Measurements from ENCODE around the gene ENTPD1. TPM values are rescaled to one million over a fixed set of nuclear protein-coding genes. Genes with fewer than 3 reads are reported as not detected.

The ENTPD1 gene
- total RNA-seq, 1 experiment from 2014 or later, result not detected

DNA sequence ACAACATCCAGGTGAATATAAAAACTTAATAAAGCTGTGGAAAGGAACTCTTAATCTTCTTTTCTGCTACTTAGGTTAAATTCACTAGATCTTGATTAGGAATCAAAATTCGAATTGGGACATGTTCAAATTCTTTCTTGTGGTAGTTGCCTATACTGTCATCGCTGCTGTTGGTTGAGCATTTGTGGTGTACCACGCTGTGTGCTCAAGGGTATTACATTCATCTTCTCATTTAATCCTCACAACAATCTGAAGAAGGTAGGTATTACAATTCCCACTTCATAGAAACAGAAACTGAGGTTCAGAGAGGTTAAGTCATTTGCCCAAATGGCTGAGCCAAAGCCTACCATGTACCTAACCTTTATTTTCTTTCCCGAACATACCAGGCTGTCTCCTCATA is 111.9 kb downstream of the ENTPD1 start:
- Histone ChIP-seq H3K27ac (no peak overlapping the region), H3K4me1 (replicated peaks; ENCODE audit: insufficient read depth) (no peaks in the 10 kb centered on the region), H2AFZ (no peak overlapping the region), H3K9me3 (ENCODE audit: insufficient read depth, low read depth) (no peaks in the 10 kb centered on the region), H3K4me2 (no peak overlapping the region), H3F3A (ENCODE audit: insufficient read depth, low read depth) (no peaks in the 10 kb centered on the region), H3K9me2 (ENCODE audit: insufficient read depth) (no peaks in the 10 kb centered on the region), H4K20me1 (ENCODE audit: insufficient read depth) (no peaks in the 10 kb centered on the region), H3K36me3 (ENCODE audit: low read depth) (no peaks in the 10 kb centered on the region), H3K4me3 (no peak overlapping the region), H3K27me3 (ENCODE audit: insufficient read depth, low read depth) (no peaks in the 10 kb centered on the region), H3K79me2 (ENCODE audit: low read depth) (no peaks in the 10 kb centered on the region)
- BruUV-seq (replicated peaks), result no TSS peak
- CTCF ChIA-PET, result no interaction called here
- intact Hi-C loops (cut with micrococcal nuclease; ENCODE audit: unreplicated experiment), result loop anchor here (10.0 kb wide), 1 partner anchor 493 kb away; no protein-coding TSS in a partner anchor
- POLR2A ChIA-PET (ENCODE audit: unreplicated experiment), result no interaction called here
- TF ChIP-seq EZH2 (IDR thresholded peaks at IDR 0.05; ENCODE audit: low read depth), result no peak
- TF ChIP-seq, protein P1, sequence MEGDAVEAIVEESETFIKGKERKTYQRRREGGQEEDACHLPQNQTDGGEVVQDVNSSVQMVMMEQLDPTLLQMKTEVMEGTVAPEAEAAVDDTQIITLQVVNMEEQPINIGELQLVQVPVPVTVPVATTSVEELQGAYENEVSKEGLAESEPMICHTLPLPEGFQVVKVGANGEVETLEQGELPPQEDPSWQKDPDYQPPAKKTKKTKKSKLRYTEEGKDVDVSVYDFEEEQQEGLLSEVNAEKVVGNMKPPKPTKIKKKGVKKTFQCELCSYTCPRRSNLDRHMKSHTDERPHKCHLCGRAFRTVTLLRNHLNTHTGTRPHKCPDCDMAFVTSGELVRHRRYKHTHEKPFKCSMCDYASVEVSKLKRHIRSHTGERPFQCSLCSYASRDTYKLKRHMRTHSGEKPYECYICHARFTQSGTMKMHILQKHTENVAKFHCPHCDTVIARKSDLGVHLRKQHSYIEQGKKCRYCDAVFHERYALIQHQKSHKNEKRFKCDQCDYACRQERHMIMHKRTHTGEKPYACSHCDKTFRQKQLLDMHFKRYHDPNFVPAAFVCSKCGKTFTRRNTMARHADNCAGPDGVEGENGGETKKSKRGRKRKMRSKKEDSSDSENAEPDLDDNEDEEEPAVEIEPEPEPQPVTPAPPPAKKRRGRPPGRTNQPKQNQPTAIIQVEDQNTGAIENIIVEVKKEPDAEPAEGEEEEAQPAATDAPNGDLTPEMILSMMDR (conservative IDR thresholded peaks at IDR 0.05), result no peak
- DNase-seq, result no peak

DNA sequence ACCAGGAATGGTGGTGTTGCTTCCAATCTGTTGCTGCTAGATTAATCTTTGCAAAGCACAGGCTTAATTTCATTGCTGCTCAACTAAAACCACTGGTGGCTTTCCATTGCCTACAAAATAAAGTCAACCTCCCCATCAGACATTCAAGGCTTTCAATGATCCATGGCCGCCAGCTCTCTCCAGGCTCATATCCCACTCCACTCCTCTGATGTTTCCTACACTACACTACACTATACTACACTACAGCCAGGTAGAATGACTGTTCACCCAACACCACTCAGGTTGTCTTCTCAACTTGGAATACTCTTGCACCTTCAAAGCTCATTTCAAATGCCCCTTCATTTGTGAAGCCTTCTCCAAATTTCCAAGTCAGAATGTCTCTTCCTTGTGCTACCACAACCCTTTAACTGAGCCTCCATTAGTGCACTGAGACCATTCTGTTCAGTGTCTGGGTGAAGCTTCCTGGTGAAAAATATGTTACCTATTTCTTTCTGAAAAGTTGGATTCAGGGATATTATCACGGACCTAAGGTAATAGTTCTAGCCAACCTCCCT is 116.3 kb downstream of the ENTPD1 start:
- Histone ChIP-seq H3K4me3 (no peak overlapping the region), H3K9me2 (ENCODE audit: insufficient read depth) (no peaks in the 10 kb centered on the region), H4K20me1 (ENCODE audit: insufficient read depth) (no peaks in the 10 kb centered on the region), H2AFZ (no peak overlapping the region), H3K4me2 (no peak overlapping the region), H3F3A (ENCODE audit: insufficient read depth, low read depth) (no peaks in the 10 kb centered on the region), H3K27ac (no peak overlapping the region), H3K4me1 (replicated peaks; ENCODE audit: insufficient read depth) (no peaks in the 10 kb centered on the region), H3K27me3 (ENCODE audit: insufficient read depth, low read depth) (no peaks in the 10 kb centered on the region), H3K9me3 (ENCODE audit: insufficient read depth, low read depth) (no peaks in the 10 kb centered on the region), H3K79me2 (ENCODE audit: low read depth) (no peaks in the 10 kb centered on the region), H3K36me3 (ENCODE audit: low read depth) (no peaks in the 10 kb centered on the region)
- TF ChIP-seq, protein P1 (conservative IDR thresholded peaks at IDR 0.05), result no peak
- no peak for TF ChIP-seq EZH2 (IDR thresholded peaks at IDR 0.05; ENCODE audit: low read depth)
- ChIA-PET POLR2A (ENCODE audit: unreplicated experiment) (no interaction called here), CTCF (no interaction called here)
- no TSS peak for BruUV-seq (replicated peaks)
- no peak for DNase-seq
- intact Hi-C loops (cut with micrococcal nuclease; ENCODE audit: unreplicated experiment), result no loop called here

DNA sequence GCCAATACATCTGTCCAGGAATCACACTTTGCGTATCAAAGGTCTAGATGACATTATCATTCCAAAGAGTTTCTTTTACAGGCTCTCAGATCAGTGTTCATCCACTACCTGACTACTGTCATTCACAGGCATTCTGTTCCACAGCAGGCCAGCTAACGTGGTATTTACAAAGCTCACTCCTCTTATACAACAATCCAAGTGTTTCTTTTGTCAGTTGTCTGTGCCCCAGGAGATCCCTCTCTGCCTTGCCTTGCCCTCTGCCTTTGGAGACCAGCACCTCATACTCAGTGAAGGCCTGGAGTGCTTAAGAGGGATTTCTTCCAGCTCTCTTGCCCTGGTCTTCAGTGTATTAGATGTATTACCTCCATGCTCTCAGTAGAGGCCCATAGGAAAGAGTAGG is 117.2 kb downstream of the ENTPD1 start:
- CTCF ChIA-PET, result no interaction called here
- H3K4me2 ChIP-seq, result no peak overlapping the region
- no TSS peak for BruUV-seq (replicated peaks)
- H3K36me3 ChIP-seq (ENCODE audit: low read depth), result no peaks in the 10 kb centered on the region
- H3K9me3 ChIP-seq (ENCODE audit: insufficient read depth, low read depth), result no peaks in the 10 kb centered on the region
- H4K20me1 ChIP-seq (ENCODE audit: insufficient read depth), result no peaks in the 10 kb centered on the region
- no peak for DNase-seq
- no peaks in the 10 kb centered on the region for H3K9me2 ChIP-seq (ENCODE audit: insufficient read depth)
- no peaks in the 10 kb centered on the region for H3K27me3 ChIP-seq (ENCODE audit: insufficient read depth, low read depth)
- no peaks in the 10 kb centered on the region for H3K4me1 ChIP-seq (replicated peaks; ENCODE audit: insufficient read depth)
- POLR2A ChIA-PET (ENCODE audit: unreplicated experiment), result no interaction called here
- no peaks in the 10 kb centered on the region for H3K79me2 ChIP-seq (ENCODE audit: low read depth)
- no peaks in the 10 kb centered on the region for H3F3A ChIP-seq (ENCODE audit: insufficient read depth, low read depth)
- no peak overlapping the region for H3K27ac ChIP-seq
- H3K4me3 ChIP-seq, result no peak overlapping the region
- no peak overlapping the region for H2AFZ ChIP-seq
- TF ChIP-seq EZH2 (IDR thresholded peaks at IDR 0.05; ENCODE audit: low read depth), result no peak
- TF ChIP-seq, protein P1 (conservative IDR thresholded peaks at IDR 0.05), result no peak
- intact Hi-C loops (cut with micrococcal nuclease; ENCODE audit: unreplicated experiment), result no loop called here
